Measurements from ENCODE around the gene CLP1.
"Not testable (repeated sequence)": the region's sequence is repeated elsewhere in the genome, so short reads cannot be mapped to it uniquely, and the experiment has no call there.

The CLP1 gene

GRCh38 chr11:57675176-57675941 is 17.8 kb downstream of the CLP1 start:
- Histone ChIP-seq H3K9ac (ENCODE audit: low read length in 5 of 5) (peak overlapping the region in 1 of 5 donors; percentile 13), H3K27ac (ENCODE audit: low read depth, low read length) (no peak overlapping the region), H3K36me3 (ENCODE audit: control insufficient read depth in 5 of 5, insufficient read depth in 5 of 5, low read length in 5 of 5) (peaks cover 34 to 52% (median 42%) of the 10 kb centered on the region in 5 donors), H3K27me3 (ENCODE audit: control insufficient read depth in 5 of 5, insufficient read depth in 4 of 5, low read length in 5 of 5) (no peaks in the 10 kb centered on the region), H3K4me1 (ENCODE audit: control insufficient read depth in 5 of 5, insufficient read depth in 5 of 5, low read length in 5 of 5) (peaks cover 0 to 15% (median 13%) of the 10 kb centered on the region in 5 donors), H3K9me3 (ENCODE audit: control insufficient read depth in 5 of 5, low read length in 5 of 5) (no peaks in the 10 kb centered on the region), H3K4me3 (ENCODE audit: low read depth in 1 of 5, low read length in 5 of 5) (no peak overlapping the region)

DNA sequence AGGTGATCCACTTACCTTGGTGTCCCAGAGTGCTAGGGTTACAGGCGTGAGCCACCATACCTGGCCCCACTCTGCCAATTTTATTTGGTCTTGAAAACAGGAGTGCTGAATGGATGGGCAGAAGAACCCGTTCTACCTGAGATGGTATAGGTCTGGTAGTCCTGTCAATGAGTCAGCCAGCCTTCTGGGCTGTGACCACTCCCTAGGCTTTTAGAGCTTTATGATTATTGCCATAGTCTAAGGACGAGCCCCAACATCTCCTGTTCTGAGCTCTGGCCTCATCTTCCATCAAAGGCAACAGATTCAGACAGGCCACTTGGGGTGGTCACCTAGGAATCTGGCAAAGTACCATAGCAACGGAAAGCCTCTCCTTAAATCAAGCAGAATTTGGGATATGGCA is 21.8 kb downstream of the CLP1 start:
- H3K9me3 ChIP-seq (ENCODE audit: control insufficient read depth in 5 of 5, low read length in 5 of 5): no peaks in the 10 kb centered on the region
- H3K4me3 ChIP-seq (ENCODE audit: low read depth in 1 of 5, low read length in 5 of 5): no peak overlapping the region
- no peaks in the 10 kb centered on the region for H3K27me3 ChIP-seq (ENCODE audit: control insufficient read depth in 5 of 5, insufficient read depth in 4 of 5, low read length in 5 of 5)
- H3K9ac ChIP-seq (ENCODE audit: low read length in 5 of 5): no peak overlapping the region
- H3K27ac ChIP-seq (ENCODE audit: low read depth, low read length): no peak overlapping the region
- H3K4me1 ChIP-seq (ENCODE audit: control insufficient read depth in 5 of 5, insufficient read depth in 5 of 5, low read length in 5 of 5): peaks cover 0 to 19% (median 13%) of the 10 kb centered on the region in 5 donors
- H3K36me3 ChIP-seq (ENCODE audit: control insufficient read depth in 5 of 5, insufficient read depth in 5 of 5, low read length in 5 of 5): peaks cover 25 to 53% (median 37%) of the 10 kb centered on the region in 5 donors

DNA sequence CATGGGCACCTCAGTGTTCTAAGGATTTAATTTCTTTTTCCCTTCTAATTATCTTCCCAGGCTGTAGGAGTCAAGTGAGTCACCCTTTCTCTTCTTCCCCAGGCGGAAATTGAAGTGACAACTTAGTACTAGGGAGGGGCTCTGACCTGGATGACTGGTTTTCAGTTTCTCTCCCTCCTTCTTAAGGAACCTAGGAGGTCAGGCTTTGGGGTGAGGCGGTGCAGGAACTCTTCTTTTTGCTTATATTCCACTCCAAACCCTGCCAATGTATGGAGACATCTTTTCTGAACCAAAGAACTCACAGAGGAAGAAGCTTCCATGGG is 23.0 kb downstream of the CLP1 start:
- Histone ChIP-seq H3K36me3 (ENCODE audit: control insufficient read depth in 5 of 5, insufficient read depth in 5 of 5, low read length in 5 of 5) (peaks cover 18 to 55% (median 38%) of the 10 kb centered on the region in 5 donors), H3K4me3 (ENCODE audit: low read depth in 1 of 5, low read length in 5 of 5) (no peak overlapping the region), H3K9ac (ENCODE audit: low read length in 5 of 5) (peak overlapping the region in 1 of 5 donors; percentile 25), H3K27me3 (ENCODE audit: control insufficient read depth in 5 of 5, insufficient read depth in 4 of 5, low read length in 5 of 5) (no peaks in the 10 kb centered on the region), H3K9me3 (ENCODE audit: control insufficient read depth in 5 of 5, low read length in 5 of 5) (no peaks in the 10 kb centered on the region), H3K27ac (ENCODE audit: low read depth, low read length) (peak overlapping the region; percentile 38), H3K4me1 (ENCODE audit: control insufficient read depth in 5 of 5, insufficient read depth in 5 of 5, low read length in 5 of 5) (peaks cover 0 to 19% (median 13%) of the 10 kb centered on the region in 5 donors)

GRCh38 chr11:57681168-57681567 is 23.6 kb downstream of the CLP1 start:
- Histone ChIP-seq H3K4me3 (ENCODE audit: low read depth in 1 of 5, low read length in 5 of 5) (no peak overlapping the region), H3K36me3 (ENCODE audit: control insufficient read depth in 5 of 5, insufficient read depth in 5 of 5, low read length in 5 of 5) (peaks cover 11 to 54% (median 42%) of the 10 kb centered on the region in 5 donors), H3K27ac (ENCODE audit: low read depth, low read length) (no peak overlapping the region), H3K9ac (ENCODE audit: low read length in 5 of 5) (peak overlapping the region in 1 of 5 donors; percentile 39), H3K27me3 (ENCODE audit: control insufficient read depth in 5 of 5, insufficient read depth in 4 of 5, low read length in 5 of 5) (no peaks in the 10 kb centered on the region), H3K9me3 (ENCODE audit: control insufficient read depth in 5 of 5, low read length in 5 of 5) (no peaks in the 10 kb centered on the region), H3K4me1 (ENCODE audit: control insufficient read depth in 5 of 5, insufficient read depth in 5 of 5, low read length in 5 of 5) (peaks cover 0 to 19% (median 13%) of the 10 kb centered on the region in 5 donors)

DNA sequence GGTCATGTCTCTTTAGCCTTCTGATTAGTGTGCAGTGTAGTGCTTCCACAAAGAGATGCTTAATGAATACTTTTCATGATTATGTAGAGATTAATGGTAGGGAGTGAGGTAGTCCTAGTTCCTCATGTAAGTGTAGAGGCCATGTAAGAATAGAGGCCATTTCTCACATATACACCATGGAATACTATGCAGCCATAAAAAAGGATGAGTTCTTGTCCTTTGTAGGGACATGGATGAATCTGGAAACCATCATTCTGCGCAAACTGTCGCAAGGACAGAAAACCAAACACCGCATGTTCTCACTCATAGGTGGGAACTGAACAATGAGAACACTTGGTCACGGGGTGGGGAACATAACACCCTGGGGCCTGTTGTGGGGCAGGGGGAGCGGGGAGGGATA is 32.9 kb downstream of the CLP1 start:
- H3K36me3 ChIP-seq (ENCODE audit: control insufficient read depth in 5 of 5, insufficient read depth in 5 of 5, low read length in 5 of 5): peaks cover 19 to 77% (median 73%) of the 10 kb centered on the region in 5 donors
- H3K9me3 ChIP-seq (ENCODE audit: control insufficient read depth in 5 of 5, low read length in 5 of 5); H3K27ac ChIP-seq (ENCODE audit: low read depth, low read length); H3K9ac ChIP-seq (ENCODE audit: low read length in 5 of 5); H3K27me3 ChIP-seq (ENCODE audit: control insufficient read depth in 5 of 5, insufficient read depth in 4 of 5, low read length in 5 of 5); H3K4me3 ChIP-seq (ENCODE audit: low read depth in 1 of 5, low read length in 5 of 5); H3K4me1 ChIP-seq (ENCODE audit: control insufficient read depth in 5 of 5, insufficient read depth in 5 of 5, low read length in 5 of 5): not testable (repeated sequence)

- peaks cover 12 to 84% (median 75%) of the 10 kb centered on the region in 5 donors for H3K36me3 ChIP-seq (ENCODE audit: control insufficient read depth in 5 of 5, insufficient read depth in 5 of 5, low read length in 5 of 5)
Observed at GRCh38 chr11:57698843-57699365, 41.3 kb downstream of the CLP1 start.

DNA sequence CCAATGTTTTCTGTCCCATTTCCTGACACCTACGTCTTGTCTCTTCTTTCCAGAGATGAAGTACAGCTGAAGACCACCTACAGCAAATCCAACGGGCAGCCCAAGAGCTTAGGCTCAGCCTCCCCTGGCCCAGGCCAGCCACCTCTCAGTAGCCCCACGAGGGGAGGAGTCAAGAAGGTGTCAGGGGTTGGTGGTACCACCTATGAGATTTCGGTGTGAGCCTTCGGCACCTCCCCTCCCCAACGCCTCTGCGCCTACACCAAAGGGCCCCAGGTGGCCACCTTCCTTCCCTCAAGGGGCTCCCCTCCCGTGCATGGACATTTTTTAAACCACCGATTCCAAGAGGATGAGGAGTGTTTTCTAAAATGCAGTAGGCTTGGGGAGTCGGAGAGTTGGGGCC is 42.3 kb downstream of the CLP1 start:
- H3K27me3 ChIP-seq (ENCODE audit: control insufficient read depth in 5 of 5, insufficient read depth in 4 of 5, low read length in 5 of 5): no peaks in the 10 kb centered on the region
- H3K9ac ChIP-seq (ENCODE audit: low read length in 5 of 5): no peak overlapping the region
- H3K4me1 ChIP-seq (ENCODE audit: control insufficient read depth in 5 of 5, insufficient read depth in 5 of 5, low read length in 5 of 5): peaks cover 0 to 6% (median 0%) of the 10 kb centered on the region in 5 donors
- H3K27ac ChIP-seq (ENCODE audit: low read depth, low read length): no peak overlapping the region
- no peaks in the 10 kb centered on the region for H3K9me3 ChIP-seq (ENCODE audit: control insufficient read depth in 5 of 5, low read length in 5 of 5)
- no peak overlapping the region for H3K4me3 ChIP-seq (ENCODE audit: low read depth in 1 of 5, low read length in 5 of 5)
- peaks cover 16 to 84% (median 76%) of the 10 kb centered on the region in 5 donors for H3K36me3 ChIP-seq (ENCODE audit: control insufficient read depth in 5 of 5, insufficient read depth in 5 of 5, low read length in 5 of 5)

More at GRCh38 chr11:57698843-57699365, 41.3 kb downstream of the CLP1 start:
- H3K4me3 ChIP-seq (ENCODE audit: low read depth in 1 of 5, low read length in 5 of 5): no peak overlapping the region
- H3K4me1 ChIP-seq (ENCODE audit: control insufficient read depth in 5 of 5, insufficient read depth in 5 of 5, low read length in 5 of 5): peaks cover 0 to 2% (median 0%) of the 10 kb centered on the region in 5 donors
- H3K9ac ChIP-seq (ENCODE audit: low read length in 5 of 5): no peak overlapping the region
- no peaks in the 10 kb centered on the region for H3K9me3 ChIP-seq (ENCODE audit: control insufficient read depth in 5 of 5, low read length in 5 of 5)
- H3K27me3 ChIP-seq (ENCODE audit: control insufficient read depth in 5 of 5, insufficient read depth in 4 of 5, low read length in 5 of 5): no peaks in the 10 kb centered on the region
- no peak overlapping the region for H3K27ac ChIP-seq (ENCODE audit: low read depth, low read length)

GRCh38 chr11:57700425-57700824 is 42.9 kb downstream of the CLP1 start:
- no peak overlapping the region for H3K9ac ChIP-seq (ENCODE audit: low read length in 5 of 5)
- peaks cover 16 to 81% (median 72%) of the 10 kb centered on the region in 5 donors for H3K36me3 ChIP-seq (ENCODE audit: control insufficient read depth in 5 of 5, insufficient read depth in 5 of 5, low read length in 5 of 5)
- no peaks in the 10 kb centered on the region for H3K27me3 ChIP-seq (ENCODE audit: control insufficient read depth in 5 of 5, insufficient read depth in 4 of 5, low read length in 5 of 5)
- no peak overlapping the region for H3K4me3 ChIP-seq (ENCODE audit: low read depth in 1 of 5, low read length in 5 of 5)
- H3K9me3 ChIP-seq (ENCODE audit: control insufficient read depth in 5 of 5, low read length in 5 of 5): no peaks in the 10 kb centered on the region
- no peak overlapping the region for H3K27ac ChIP-seq (ENCODE audit: low read depth, low read length)
- H3K4me1 ChIP-seq (ENCODE audit: control insufficient read depth in 5 of 5, insufficient read depth in 5 of 5, low read length in 5 of 5): peaks cover 0 to 6% (median 0%) of the 10 kb centered on the region in 5 donors

- H3K4me3 ChIP-seq (ENCODE audit: low read depth in 1 of 5, low read length in 5 of 5): no peak overlapping the region
- peaks cover 8 to 56% (median 54%) of the 10 kb centered on the region in 5 donors for H3K36me3 ChIP-seq (ENCODE audit: control insufficient read depth in 5 of 5, insufficient read depth in 5 of 5, low read length in 5 of 5)
- H3K9me3 ChIP-seq (ENCODE audit: control insufficient read depth in 5 of 5, low read length in 5 of 5): no peaks in the 10 kb centered on the region
Observed at GRCh38 chr11:57703341-57703740, 45.8 kb downstream of the CLP1 start.

DNA sequence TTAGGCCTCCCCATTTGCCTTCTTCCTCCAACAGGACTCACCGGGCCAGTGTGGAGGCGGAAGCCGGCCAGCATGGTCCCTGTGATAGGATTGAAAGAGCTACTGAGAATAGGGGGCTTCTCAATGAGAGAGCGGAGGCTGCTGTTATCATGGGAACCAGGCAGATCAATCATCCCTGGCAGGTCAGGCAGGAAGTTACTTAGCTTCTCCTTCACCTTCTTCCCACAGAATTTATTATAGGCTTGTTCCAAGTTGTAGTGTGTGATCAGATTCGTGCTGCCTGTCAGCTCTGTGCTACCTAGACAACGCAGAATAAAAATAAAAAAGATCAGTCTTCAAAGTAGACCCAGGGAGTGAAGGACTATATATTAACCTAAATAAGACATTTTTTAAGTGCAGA is 47.4 kb downstream of the CLP1 start:
- Histone ChIP-seq H3K27ac (ENCODE audit: low read depth, low read length) (no peak overlapping the region), H3K27me3 (ENCODE audit: control insufficient read depth in 5 of 5, insufficient read depth in 4 of 5, low read length in 5 of 5) (no peaks in the 10 kb centered on the region), H3K4me3 (ENCODE audit: low read depth in 1 of 5, low read length in 5 of 5) (no peak overlapping the region), H3K36me3 (ENCODE audit: control insufficient read depth in 5 of 5, insufficient read depth in 5 of 5, low read length in 5 of 5) (peaks cover 4 to 40% (median 38%) of the 10 kb centered on the region in 5 donors), H3K9ac (ENCODE audit: low read length in 5 of 5) (no peak overlapping the region), H3K9me3 (ENCODE audit: control insufficient read depth in 5 of 5, low read length in 5 of 5) (no peaks in the 10 kb centered on the region), H3K4me1 (ENCODE audit: control insufficient read depth in 5 of 5, insufficient read depth in 5 of 5, low read length in 5 of 5) (peaks cover 0 to 6% (median 0%) of the 10 kb centered on the region in 5 donors)

More at GRCh38 chr11:57703341-57703740, 45.8 kb downstream of the CLP1 start:
- H3K27ac ChIP-seq (ENCODE audit: low read depth, low read length): no peak overlapping the region
- no peak overlapping the region for H3K9ac ChIP-seq (ENCODE audit: low read length in 5 of 5)
- peaks cover 0 to 6% (median 0%) of the 10 kb centered on the region in 5 donors for H3K4me1 ChIP-seq (ENCODE audit: control insufficient read depth in 5 of 5, insufficient read depth in 5 of 5, low read length in 5 of 5)
- H3K27me3 ChIP-seq (ENCODE audit: control insufficient read depth in 5 of 5, insufficient read depth in 4 of 5, low read length in 5 of 5): no peaks in the 10 kb centered on the region

Measured in subcutaneous abdominal adipose tissue (tissue), 5 donors.